Activated T-cell treated with anti-CD3 and anti-CD28 coated beads for 4 hours (primary cell): Measurements from ENCODE around the gene PHOSPHO2.
"Not testable (repeated sequence)": the region's sequence is repeated elsewhere in the genome, so short reads cannot be mapped to it uniquely, and the experiment has no call there.

Experiments used
- DNase-seq: peaks from one replicate; pipeline ENCODE4 v3.0.0-alpha.2; 2020

PHOSPHO2 gene

GRCh38 chr2:169684712-169685111 lies 9.6 kb upstream of the PHOSPHO2 start:
- DNase-seq, result not testable (repeated sequence)

- DNase-seq, result not testable (repeated sequence)
These were observed 7.4 kb upstream of the PHOSPHO2 start for GRCh38 chr2:169686825-169687224.

GRCh38 chr2:169687943-169688342 lies 6.3 kb upstream of the PHOSPHO2 start:
- DNase-seq, result not testable (repeated sequence)

- DNase-seq, result no peak
These were observed 3.3 kb upstream of the PHOSPHO2 start for GRCh38 chr2:169690958-169691357.

GRCh38 chr2:169692718-169693117 lies 1.6 kb upstream of the PHOSPHO2 start:
- DNase-seq, result no peak

- no peak for DNase-seq
These were observed 909 bp upstream of the PHOSPHO2 start for GRCh38 chr2:169693360-169693759.

GRCh38 chr2:169694894-169695260 lies 608 bp downstream of the PHOSPHO2 start:
- no peak for DNase-seq

GRCh38 chr2:169696381-169696780 lies 2.1 kb downstream of the PHOSPHO2 start:
- DNase-seq, result no peak

- DNase-seq, result not testable (repeated sequence)
These were observed 4.9 kb downstream of the PHOSPHO2 start for GRCh38 chr2:169699173-169699572.

- no peak for DNase-seq
These were observed 8.7 kb downstream of the PHOSPHO2 start for GRCh38 chr2:169702996-169703395.

- no peak for DNase-seq
These were observed 10.0 kb downstream of the PHOSPHO2 start for GRCh38 chr2:169704160-169704708.

- no peak for DNase-seq
These were observed 11.7 kb downstream of the PHOSPHO2 start for GRCh38 chr2:169705927-169706326.

GRCh38 chr2:169707626-169708025 lies 13.4 kb downstream of the PHOSPHO2 start:
- DNase-seq, result no peak

- no peak for DNase-seq
These were observed 15.1 kb downstream of the PHOSPHO2 start for GRCh38 chr2:169709331-169709730.

- no peak for DNase-seq
These were observed 15.7 kb downstream of the PHOSPHO2 start for GRCh38 chr2:169709981-169710380.

- DNase-seq, result no peak
These were observed 17.7 kb downstream of the PHOSPHO2 start for GRCh38 chr2:169711751-169712509.

GRCh38 chr2:169712791-169713227 lies 18.5 kb downstream of the PHOSPHO2 start:
- no peak for DNase-seq

- DNase-seq, result no peak
These were observed 19.1 kb downstream of the PHOSPHO2 start for GRCh38 chr2:169713331-169713730.

GRCh38 chr2:169714699-169715098 lies 20.4 kb downstream of the PHOSPHO2 start:
- DNase-seq, result no peak

- no peak for DNase-seq
These were observed 21.3 kb downstream of the PHOSPHO2 start for GRCh38 chr2:169715379-169716237.

GRCh38 chr2:169716238-169716886 lies 22.1 kb downstream of the PHOSPHO2 start:
- no peak for DNase-seq

GRCh38 chr2:169716938-169717690 lies 22.8 kb downstream of the PHOSPHO2 start:
- DNase-seq, result no peak
